ENCODE measurements around the gene SIX1. TPM values are rescaled to one million over a fixed set of nuclear protein-coding genes. Genes with fewer than 3 reads are reported as not detected.

The SIX1 gene
- polyA plus RNA-seq, 1 of the 3 experiments (the other 2 are of a cell fraction): 52.1 TPM

DNA sequence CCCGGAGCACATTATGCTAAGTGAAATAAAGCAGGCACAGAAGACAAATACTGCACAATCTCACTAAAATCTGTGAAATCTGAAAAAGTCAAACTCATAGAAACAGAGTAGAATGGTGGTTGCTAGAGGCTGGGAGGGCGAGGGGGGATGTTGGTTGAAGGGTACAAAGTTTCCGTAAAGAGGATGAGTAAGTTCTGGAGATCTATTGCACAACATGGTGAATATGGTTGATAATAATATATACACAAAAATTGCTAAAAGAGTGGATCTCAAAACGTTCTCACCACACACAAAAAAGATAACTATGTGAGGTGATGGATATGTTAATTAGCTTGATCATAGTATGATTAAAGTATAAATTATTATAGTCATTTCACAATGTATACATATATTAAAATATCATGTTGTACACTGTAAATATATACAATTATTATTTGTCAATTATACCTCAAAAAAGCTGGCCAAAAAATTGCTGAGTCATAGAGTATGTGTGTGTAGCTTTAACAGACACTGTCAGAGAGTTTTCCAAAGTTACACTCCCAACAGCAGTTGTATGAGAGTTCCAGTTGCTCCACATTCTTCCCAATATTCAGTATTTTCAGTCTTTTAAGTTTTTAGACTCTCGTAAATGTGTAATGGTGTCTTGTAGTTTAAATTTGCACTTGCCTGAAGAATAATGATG lies 19.3 kb upstream of the SIX1 start:
- CTCF ChIA-PET: no interaction called here
- DNase-seq: no peak
- H3K9ac ChIP-seq: no peak overlapping the region
- no peak overlapping the region for H3K4me3 ChIP-seq (ENCODE audit: low read depth in 2 of 2, low read length in 1 of 2)
- H3K9me3 ChIP-seq: no peaks in the 10 kb centered on the region
- TF ChIP-seq TCF12 (IDR thresholded peaks at IDR 0.05): no peak
- no peaks in the 10 kb centered on the region for H3F3A ChIP-seq (replicated peaks; ENCODE audit: insufficient read depth)
- H3K27ac ChIP-seq (ENCODE audit: low read depth in 2 of 2, low read length in 1 of 2): no peak overlapping the region
- no peaks in the 10 kb centered on the region for H3K4me1 ChIP-seq (ENCODE audit: control insufficient read depth in 1 of 2, insufficient read depth in 2 of 2, low read depth in 1 of 2, low read length in 1 of 2)
- no peaks in the 10 kb centered on the region for H3K36me3 ChIP-seq (replicated peaks in 1 of 2; ENCODE audit: control insufficient read depth in 1 of 2, insufficient read depth in 2 of 2, low read length in 1 of 2)
- H3K79me2 ChIP-seq (ENCODE audit: insufficient read depth): no peaks in the 10 kb centered on the region
- H3K27me3 ChIP-seq (ENCODE audit: insufficient read depth): no peaks in the 10 kb centered on the region
- 63% methylated on average over 5 of the region's 5 CpGs for WGBS (ENCODE audit: low lambda C conversion rate)
- H3K9me2 ChIP-seq: no peaks in the 10 kb centered on the region
- no peak overlapping the region for H3K4me2 ChIP-seq
- no peaks in the 10 kb centered on the region for H4K20me1 ChIP-seq (ENCODE audit: insufficient read depth)
- POLR2A ChIA-PET: no interaction called here
- H2AFZ ChIP-seq (ENCODE audit: low read depth): no peak overlapping the region

DNA sequence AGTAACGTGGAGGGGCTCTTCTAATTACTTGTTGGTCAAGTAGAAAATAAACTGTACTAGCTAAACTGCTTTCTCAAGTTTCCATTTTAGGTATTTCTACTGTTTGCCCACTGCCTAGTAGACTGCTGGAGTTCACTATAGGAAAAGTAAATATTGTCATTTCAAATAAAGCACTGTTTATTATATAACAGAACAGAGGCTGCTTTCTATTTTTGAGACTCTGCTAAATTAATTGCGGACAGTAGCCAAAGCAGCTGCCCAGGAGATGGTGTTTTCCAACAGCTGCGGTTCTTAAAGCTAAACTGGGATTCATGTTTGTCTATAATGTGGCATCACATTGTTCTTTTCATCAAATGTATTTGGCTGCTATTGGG lies 15.9 kb upstream of the SIX1 start:
- WGBS (ENCODE audit: low lambda C conversion rate): 54% methylated on average over 3 of the region's 3 CpGs
- Histone ChIP-seq H3K79me2 (ENCODE audit: insufficient read depth) (no peaks in the 10 kb centered on the region), H3K4me3 (ENCODE audit: low read depth in 2 of 2, low read length in 1 of 2) (no peak overlapping the region), H4K20me1 (ENCODE audit: insufficient read depth) (no peaks in the 10 kb centered on the region), H3K9me3 (no peaks in the 10 kb centered on the region), H3K27ac (ENCODE audit: low read depth in 2 of 2, low read length in 1 of 2) (no peak overlapping the region), H2AFZ (ENCODE audit: low read depth) (no peak overlapping the region; the same call in 1 of the 2 replicates), H3K9ac (no peak overlapping the region), H3F3A (replicated peaks; ENCODE audit: insufficient read depth) (no peaks in the 10 kb centered on the region), H3K4me2 (no peak overlapping the region), H3K4me1 (ENCODE audit: control insufficient read depth in 1 of 2, insufficient read depth in 2 of 2, low read depth in 1 of 2, low read length in 1 of 2) (no peaks in the 10 kb centered on the region), H3K36me3 (replicated peaks in 1 of 2; ENCODE audit: control insufficient read depth in 1 of 2, insufficient read depth in 2 of 2, low read length in 1 of 2) (no peaks in the 10 kb centered on the region), H3K27me3 (ENCODE audit: insufficient read depth) (no peaks in the 10 kb centered on the region), H3K9me2 (no peaks in the 10 kb centered on the region)
- CTCF ChIA-PET: interaction anchor here (0.8 kb wide), 1 partner anchor 22 kb away, joined by 3 read pairs; no protein-coding TSS in a partner anchor
- no peak for TF ChIP-seq ELF1 (IDR thresholded peaks at IDR 0.05)
- no peak for TF ChIP-seq RAD21 (IDR thresholded peaks at IDR 0.05; ENCODE audit: low read length)
- TF ChIP-seq YY1 (IDR thresholded peaks at IDR 0.05; ENCODE audit: low read depth): no peak
- TF ChIP-seq TCF12 (IDR thresholded peaks at IDR 0.05): no peak
- TF ChIP-seq JUND (IDR thresholded peaks at IDR 0.05): no peak
- no peak for TF ChIP-seq RFX5 (IDR thresholded peaks at IDR 0.05; ENCODE audit: low read length)
- TF ChIP-seq, protein P1, sequence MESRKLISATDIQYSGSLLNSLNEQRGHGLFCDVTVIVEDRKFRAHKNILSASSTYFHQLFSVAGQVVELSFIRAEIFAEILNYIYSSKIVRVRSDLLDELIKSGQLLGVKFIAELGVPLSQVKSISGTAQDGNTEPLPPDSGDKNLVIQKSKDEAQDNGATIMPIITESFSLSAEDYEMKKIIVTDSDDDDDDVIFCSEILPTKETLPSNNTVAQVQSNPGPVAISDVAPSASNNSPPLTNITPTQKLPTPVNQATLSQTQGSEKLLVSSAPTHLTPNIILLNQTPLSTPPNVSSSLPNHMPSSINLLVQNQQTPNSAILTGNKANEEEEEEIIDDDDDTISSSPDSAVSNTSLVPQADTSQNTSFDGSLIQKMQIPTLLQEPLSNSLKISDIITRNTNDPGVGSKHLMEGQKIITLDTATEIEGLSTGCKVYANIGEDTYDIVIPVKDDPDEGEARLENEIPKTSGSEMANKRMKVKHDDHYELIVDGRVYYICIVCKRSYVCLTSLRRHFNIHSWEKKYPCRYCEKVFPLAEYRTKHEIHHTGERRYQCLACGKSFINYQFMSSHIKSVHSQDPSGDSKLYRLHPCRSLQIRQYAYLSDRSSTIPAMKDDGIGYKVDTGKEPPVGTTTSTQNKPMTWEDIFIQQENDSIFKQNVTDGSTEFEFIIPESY (IDR thresholded peaks at IDR 0.05; ENCODE audit: borderline replicate concordance, low read depth): no peak
- no peak for TF ChIP-seq TAF1 (IDR thresholded peaks at IDR 0.05; ENCODE audit: borderline replicate concordance, low read depth, low read length)
- no peak for TF ChIP-seq FOSL2 (IDR thresholded peaks at IDR 0.05; ENCODE audit: borderline replicate concordance, low read depth)
- no peak for TF ChIP-seq RXRA (IDR thresholded peaks at IDR 0.05; ENCODE audit: borderline replicate concordance, low read depth)
- no peak for TF ChIP-seq NFIC (IDR thresholded peaks at IDR 0.05; ENCODE audit: borderline replicate concordance)
- TF ChIP-seq TEAD4 (IDR thresholded peaks at IDR 0.05; ENCODE audit: borderline replicate concordance, insufficient read depth): no peak
- TF ChIP-seq, protein P2, sequence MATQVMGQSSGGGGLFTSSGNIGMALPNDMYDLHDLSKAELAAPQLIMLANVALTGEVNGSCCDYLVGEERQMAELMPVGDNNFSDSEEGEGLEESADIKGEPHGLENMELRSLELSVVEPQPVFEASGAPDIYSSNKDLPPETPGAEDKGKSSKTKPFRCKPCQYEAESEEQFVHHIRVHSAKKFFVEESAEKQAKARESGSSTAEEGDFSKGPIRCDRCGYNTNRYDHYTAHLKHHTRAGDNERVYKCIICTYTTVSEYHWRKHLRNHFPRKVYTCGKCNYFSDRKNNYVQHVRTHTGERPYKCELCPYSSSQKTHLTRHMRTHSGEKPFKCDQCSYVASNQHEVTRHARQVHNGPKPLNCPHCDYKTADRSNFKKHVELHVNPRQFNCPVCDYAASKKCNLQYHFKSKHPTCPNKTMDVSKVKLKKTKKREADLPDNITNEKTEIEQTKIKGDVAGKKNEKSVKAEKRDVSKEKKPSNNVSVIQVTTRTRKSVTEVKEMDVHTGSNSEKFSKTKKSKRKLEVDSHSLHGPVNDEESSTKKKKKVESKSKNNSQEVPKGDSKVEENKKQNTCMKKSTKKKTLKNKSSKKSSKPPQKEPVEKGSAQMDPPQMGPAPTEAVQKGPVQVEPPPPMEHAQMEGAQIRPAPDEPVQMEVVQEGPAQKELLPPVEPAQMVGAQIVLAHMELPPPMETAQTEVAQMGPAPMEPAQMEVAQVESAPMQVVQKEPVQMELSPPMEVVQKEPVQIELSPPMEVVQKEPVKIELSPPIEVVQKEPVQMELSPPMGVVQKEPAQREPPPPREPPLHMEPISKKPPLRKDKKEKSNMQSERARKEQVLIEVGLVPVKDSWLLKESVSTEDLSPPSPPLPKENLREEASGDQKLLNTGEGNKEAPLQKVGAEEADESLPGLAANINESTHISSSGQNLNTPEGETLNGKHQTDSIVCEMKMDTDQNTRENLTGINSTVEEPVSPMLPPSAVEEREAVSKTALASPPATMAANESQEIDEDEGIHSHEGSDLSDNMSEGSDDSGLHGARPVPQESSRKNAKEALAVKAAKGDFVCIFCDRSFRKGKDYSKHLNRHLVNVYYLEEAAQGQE (IDR thresholded peaks at IDR 0.05; ENCODE audit: low read depth, low read length): no peak
- TF ChIP-seq, protein P3, sequence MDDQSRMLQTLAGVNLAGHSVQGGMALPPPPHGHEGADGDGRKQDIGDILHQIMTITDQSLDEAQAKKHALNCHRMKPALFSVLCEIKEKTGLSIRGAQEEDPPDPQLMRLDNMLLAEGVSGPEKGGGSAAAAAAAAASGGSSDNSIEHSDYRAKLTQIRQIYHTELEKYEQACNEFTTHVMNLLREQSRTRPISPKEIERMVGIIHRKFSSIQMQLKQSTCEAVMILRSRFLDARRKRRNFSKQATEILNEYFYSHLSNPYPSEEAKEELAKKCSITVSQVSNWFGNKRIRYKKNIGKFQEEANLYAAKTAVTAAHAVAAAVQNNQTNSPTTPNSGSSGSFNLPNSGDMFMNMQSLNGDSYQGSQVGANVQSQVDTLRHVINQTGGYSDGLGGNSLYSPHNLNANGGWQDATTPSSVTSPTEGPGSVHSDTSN (IDR thresholded peaks at IDR 0.05): no peak
- TF ChIP-seq, protein P4, sequence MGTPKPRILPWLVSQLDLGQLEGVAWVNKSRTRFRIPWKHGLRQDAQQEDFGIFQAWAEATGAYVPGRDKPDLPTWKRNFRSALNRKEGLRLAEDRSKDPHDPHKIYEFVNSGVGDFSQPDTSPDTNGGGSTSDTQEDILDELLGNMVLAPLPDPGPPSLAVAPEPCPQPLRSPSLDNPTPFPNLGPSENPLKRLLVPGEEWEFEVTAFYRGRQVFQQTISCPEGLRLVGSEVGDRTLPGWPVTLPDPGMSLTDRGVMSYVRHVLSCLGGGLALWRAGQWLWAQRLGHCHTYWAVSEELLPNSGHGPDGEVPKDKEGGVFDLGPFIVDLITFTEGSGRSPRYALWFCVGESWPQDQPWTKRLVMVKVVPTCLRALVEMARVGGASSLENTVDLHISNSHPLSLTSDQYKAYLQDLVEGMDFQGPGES (IDR thresholded peaks at IDR 0.05; ENCODE audit: low read depth, low read length): no peak
- no peak for TF ChIP-seq EZH2phosphoT487 (IDR thresholded peaks at IDR 0.05; ENCODE audit: borderline replicate concordance, low read depth)
- TF ChIP-seq NRF1 (IDR thresholded peaks at IDR 0.05; ENCODE audit: low read depth, low read length): no peak
- no peak for TF ChIP-seq SMC3 (IDR thresholded peaks at IDR 0.05; ENCODE audit: low read depth, low read length)
- DNase-seq: no peak
- POLR2A ChIA-PET: no interaction called here

Data from SK-N-SH (cell line).